ENCODE data around the gene APOB.
A peak's percentile ranks its signal among the peaks of the same experiment; 100 is the strongest.

Gene APOB

DNA sequence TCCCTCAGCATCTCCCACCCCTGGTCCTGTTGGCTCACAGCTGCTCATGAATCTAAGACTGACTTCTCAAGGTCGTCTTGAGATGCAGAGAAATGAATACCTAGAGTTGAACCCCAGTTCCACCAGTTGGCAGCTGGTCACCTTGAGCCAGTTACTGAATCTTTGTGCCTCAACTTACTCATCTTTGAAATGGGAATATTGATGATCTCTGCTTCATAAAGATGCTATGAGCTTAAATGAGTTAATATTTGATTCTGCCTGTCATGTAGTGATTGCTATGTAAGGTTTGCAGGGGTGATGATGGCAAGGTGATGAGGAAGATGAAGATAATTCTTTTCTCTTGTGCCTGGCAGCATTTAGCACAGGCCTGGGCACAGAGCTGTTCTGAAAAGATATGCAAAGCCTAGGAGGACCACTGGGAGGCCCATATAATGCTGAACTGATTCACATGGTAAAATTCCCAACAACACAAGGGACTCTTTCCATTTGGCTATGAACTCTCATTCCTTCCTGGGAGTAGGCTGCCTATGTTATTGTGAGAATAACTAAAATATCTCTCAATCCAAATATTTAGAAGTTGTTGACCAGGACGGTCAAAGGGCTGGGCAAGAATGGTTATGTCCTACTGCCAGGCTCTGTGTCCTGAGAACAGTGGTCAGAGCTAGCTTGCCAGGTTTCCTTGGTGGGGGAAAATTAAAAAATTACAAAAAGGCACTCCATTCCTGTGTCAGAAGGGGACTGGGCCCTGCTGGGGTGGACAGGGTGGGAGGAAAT lies 70.9 kb downstream of the APOB start:
- no peak for DNase-seq

DNA sequence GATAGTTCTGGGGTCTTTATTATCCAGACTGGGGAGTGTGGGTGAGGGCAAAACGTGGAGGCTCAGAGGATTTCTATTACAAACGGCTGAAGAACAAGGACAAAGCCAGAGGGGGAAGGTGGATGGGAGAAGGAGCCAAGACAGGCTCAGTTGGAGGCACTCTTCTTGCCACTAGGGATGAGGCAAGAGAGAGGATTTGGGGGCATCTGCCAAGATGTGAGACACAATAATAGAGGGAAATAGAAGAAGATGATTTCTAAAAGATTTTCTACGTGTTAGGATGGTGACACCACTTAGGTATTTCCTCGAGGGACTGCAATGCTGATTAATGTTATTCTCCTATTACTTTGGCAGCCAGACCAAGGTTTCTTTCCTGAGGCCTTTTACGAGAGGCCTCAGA lies 71.8 kb downstream of the APOB start:
- DNase-seq, result no peak

DNA sequence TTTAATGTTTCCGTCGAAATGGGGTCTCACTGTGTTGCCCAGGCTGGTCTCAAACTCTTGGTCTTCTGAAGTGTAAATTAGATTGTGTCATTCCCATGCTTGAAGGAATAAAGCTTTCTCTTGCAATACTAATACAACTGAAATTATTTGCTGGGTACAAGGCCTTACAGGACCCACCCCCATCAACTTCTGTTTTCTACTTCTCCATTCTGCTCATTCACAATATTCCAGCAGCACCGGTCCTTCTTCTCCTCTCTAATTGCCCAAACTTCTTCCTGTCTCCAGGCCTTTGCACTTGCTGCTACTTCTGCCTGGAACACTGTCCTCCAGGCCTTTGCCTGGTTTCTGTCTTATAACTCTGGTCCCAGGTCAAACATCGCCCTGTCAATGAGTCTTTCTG lies 73.8 kb downstream of the APOB start:
- DNase-seq, result no peak

DNA sequence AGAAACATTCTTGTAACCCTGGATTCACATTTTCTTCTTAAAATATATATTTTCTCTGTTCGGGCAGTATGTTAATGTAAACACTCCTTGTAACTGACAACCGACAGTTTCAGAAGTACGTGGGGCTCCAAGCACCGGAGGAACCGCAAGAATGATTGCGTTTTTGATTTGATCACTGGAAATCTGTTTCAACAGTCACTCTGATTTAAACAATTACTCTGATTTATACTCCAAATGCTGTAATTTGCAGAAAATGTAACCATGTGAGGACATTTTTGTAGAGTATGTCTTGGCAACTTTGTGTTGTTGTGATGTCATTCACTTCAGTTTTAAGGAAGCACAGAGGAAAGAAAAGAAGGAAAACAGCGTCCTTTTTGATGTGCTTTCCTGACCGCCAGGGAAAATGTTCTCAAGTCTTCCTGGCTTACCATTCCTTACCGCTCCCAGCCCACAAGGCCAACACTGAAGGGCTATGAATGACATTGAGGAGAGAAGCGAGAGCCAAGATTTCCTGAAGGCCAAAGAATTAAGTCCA lies 77.7 kb downstream of the APOB start:
- DNase-seq, result no peak

DNA sequence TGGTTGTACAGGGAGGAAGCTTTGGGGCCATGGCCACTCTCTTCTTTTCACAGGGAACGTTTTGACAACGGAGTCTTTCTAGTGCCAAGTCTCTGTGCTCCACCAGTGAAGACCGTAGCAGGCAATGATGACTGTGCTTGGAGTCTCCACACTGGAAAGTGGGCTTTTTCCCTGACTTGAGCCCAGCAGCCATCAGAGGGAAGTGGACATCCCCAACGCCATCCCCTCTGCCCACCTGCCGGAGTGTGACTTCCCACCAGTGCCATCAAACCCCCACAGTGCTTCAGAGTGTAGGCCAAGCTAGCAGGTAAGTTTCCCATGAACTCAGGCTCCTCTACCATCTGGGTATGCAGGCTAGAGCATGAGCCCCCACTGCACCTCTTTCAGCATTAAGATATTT lies 78.7 kb downstream of the APOB start:
- DNase-seq, result no peak

DNA sequence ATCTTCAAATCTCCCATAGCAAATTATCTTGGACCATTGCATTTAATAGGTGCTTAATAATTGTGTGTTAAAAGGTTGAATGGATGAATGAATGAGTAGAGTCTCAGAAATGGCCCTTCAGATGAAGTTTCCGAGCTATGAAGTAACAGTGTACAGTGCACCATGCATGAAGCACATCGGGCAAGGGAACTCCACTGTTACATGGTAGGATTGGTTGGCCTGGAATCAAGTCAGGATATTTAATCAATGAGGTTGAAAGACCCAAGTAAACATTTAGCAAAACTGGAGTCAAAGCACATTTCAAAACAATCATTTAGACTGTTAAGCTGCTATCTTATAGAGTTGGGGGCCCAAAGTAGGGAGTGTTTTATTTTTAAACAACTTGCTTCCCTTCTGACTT lies 80.0 kb downstream of the APOB start:
- no peak for DNase-seq

DNA sequence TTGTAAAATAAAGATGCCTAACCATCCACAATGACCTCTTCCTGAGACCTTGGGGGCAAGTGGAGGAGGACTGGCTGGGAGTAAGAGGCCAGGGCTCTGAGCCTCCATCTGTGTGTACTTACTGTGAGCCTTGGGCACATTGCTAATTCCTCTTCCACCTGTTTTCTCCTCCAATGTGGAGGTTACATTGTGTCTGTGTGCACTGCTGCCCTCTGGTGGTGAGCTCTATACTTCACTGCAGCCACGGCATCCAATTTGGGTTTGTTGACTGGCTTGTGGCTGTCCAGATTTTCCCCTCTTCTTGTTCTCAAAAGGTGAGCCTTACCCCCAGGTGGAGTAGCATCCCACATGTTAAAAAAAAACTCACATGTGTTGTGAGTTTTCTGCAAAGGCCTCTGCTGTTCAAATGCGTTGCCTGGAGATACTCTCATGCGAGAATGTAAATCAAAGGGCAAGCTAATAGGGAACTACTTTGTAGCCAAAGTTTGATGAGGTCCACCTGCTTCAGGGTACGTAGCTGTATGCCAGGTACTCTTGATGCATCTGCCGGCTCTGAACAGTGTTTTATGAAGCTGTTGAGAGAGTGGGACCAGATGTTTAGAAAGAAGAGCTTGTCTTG lies 80.8 kb downstream of the APOB start:
- DNase-seq, result peak; percentile 47

DNA sequence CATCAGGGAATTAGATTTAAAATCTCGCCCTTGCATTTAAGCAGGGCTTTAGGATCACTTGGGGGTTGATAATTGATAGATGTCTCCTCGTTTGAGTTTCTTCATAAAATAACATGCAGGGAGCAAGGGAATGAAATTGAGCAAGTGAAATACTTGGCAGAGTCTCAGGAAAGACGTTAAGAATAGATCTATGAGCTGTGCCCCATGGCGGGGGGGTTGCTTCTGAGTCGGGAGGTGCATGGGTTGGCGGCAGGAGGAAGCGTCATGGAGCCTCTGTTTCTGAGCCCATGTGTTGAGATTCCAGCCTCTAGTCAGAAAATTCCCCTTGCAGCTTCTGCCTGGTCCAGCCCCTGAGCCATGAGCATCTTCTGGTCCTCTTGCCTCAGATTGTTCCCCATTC lies 82.0 kb downstream of the APOB start:
- DNase-seq, result no peak

DNA sequence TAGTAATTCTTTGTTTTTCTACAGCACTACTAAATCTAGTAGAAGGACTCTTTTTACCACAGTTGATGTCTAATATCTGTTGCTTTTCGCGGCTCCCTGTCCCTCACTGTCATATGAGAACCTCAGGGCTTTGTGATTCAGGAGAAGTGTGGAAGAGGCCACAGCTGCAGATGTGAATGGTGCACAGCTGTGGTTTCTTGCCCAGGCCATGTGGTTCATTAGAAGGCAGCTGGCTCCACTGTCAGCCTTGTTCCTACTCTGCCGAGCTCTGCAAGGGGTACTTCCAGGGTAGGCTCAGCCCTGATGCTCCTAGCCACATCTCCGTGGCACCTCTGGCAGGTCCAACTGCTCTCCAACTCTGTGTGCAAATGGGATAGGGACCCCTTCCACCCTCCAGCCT lies 83.9 kb downstream of the APOB start:
- no peak for DNase-seq

DNA sequence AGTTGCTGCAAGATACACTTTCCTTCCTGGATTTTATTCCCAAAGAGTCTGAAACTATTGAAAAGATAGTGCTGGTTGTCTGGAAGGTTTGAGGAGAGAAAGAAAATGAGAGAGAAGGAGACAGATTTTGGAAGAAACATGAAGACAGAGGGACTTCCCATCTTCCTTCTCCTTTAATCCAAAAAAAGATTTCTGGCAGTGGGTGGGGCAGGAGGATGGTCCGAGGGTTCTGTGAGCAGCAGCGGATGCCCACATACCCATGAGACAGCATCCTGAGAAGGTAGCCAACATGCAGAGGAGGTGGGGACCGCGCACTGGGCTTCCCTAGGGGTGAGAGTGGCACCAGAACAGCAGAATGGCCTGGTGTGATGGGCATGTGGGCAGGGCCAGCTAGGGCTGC lies 84.6 kb downstream of the APOB start:
- DNase-seq, result no peak

DNA sequence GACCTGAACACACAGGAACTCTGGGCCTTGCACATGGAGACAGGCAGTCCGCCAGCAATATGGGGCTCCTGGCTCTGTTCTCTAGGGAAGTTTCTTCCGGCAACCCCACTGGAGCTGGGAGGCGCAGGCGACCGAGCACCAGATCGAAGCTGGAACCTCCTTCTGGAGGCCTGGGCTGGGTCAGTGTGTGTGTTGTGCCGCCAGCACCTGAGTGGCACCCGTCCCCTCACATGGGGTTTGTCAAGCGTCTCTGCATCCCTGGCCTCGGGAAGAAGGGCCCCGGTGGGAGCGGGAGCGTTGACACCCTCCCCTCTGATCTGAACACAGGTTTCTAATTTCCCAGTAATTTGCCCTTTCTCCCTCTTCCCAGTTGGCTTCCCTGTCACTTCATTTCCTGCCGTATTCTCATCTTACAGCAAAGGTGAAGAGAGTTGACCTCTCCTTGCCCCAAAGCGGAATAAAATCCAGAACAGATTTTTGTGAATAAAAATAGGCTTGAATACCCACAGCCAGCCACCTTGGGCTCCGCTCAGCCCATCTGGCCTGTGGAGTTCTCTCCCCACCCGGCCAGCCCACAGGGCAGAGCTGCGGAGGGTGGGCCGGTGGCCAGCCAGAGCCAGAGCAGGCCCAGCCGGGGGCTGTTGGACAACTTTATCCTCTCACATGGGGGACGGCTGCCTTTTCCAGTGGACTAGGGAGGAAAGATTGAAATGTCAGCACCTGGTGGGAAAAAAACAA lies 85.9 kb downstream of the APOB start:
- no peak for DNase-seq

DNA sequence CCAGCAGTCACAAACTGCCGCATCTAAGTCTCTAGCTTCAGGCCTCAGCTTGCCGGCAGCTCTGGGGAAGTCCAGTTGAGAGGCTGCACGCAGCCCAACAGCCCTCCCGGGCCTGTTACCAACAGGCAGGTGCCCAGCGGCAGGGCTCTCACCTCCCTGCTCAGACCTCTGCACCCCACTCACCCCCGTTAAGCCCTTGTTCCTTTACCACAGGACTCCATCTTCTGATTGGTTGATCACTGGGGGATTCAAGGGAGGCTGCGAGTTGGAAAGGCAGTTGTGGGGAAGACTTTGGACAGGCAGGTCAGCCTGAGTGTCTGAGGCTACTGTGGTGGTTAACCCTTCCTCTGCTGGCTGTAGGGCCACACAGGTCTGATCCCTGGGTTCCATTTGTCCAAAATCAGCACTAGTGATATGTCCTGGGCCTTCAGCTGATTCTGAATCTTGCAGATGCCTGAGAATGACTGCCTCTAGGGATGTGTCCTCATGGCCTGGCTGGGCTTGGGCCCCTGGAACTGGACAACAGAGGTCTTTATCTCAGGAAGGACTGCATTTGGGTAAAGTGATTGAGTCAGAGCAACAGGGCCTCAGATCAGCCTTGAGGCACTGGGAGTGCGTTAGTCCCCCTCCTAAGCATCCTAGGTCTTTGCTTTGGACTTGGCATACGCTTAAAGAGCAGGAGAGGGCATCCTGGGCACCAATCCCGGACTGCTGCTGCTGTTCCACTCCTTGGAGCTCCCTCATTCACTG lies 88.4 kb downstream of the APOB start:
- no peak for DNase-seq

DNA sequence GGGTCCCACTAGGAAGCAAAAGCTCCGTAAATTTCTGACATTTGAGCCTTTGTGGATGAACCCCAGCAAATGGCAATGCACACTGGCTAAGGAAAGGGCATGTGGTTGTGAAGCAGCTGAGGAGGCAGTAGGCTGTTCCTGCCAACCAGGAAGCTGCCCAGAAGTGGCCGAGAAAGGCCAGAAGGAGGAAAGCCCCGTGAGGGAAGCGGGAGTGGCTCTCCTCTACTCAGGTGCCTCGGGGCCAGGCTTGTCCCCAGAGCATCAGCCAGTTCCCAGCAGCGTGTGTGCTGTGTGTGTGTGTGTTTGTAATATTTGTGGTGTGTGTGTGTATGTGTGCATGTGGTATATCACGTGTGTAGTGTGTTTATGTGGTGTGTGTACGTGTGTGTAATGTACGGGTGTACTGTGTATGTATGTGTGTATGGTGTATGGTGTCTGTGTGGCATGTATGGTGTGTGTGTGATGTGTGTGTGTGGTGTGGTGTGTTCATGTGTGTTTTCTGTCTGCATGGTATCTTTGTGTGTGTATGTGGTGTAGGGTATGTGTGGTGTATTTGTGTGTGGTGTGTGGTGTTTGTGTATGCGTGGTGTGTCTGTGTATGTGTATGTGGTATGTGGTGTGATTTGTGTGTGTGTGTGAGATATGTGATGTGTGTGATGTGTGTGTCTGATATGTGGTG lies 90.6 kb downstream of the APOB start:
- no peak for DNase-seq

Data from NCI-H1105 (cell line).